Liver (tissue), 3 donors: ENCODE measurements around the gene DNAH7.

Experiments used
- RAD21 ChIP-seq, 2 donors: IDR thresholded peaks; 2 replicates each; pipeline ENCODE4 v1.6.1; 2016; ENCODE audit warnings: antibody characterized with exemption in 2 of 2, mild to moderate bottlenecking in 2 of 2
- SP1 ChIP-seq: IDR thresholded peaks from 2 replicates; pipeline ENCODE4 v1.6.1; 2018; ENCODE audit warnings: antibody characterized with exemption, mild to moderate bottlenecking
- TAF1 ChIP-seq: conservative IDR thresholded peaks from 2 replicates; pipeline ENCODE4 v1.6.1; 2016; ENCODE audit warnings: antibody characterized with exemption, mild to moderate bottlenecking
- YY1 ChIP-seq: IDR thresholded peaks from 2 replicates; pipeline ENCODE4 v1.6.1; 2016; ENCODE audit warnings: antibody characterized with exemption, mild to moderate bottlenecking
- TF ChIP-seq, protein P1 (sequence below): fragments of 150-350 bp; IDR thresholded peaks from 2 replicates; pipeline ENCODE4 v1.5.1; 2017; ENCODE audit warnings: improper control_type of control experiment, low read depth, low read length; ENCODE audit not compliant: missing input control
- TF ChIP-seq, protein P2 (sequence below): IDR thresholded peaks from 2 replicates; pipeline ENCODE4 v1.6.1; 2016; ENCODE audit warnings: antibody characterized with exemption
- TF ChIP-seq, protein P3 (sequence below): IDR thresholded peaks from 2 replicates; pipeline ENCODE4 v1.6.1; 2016; ENCODE audit warnings: antibody characterized with exemption
- TF ChIP-seq, protein P4 (sequence below): IDR thresholded peaks from 2 replicates; pipeline ENCODE4 v1.6.1; 2016; ENCODE audit warnings: antibody characterized with exemption, mild to moderate bottlenecking
- donor health status: healthy.
- donor health status: healthy.

DNA sequence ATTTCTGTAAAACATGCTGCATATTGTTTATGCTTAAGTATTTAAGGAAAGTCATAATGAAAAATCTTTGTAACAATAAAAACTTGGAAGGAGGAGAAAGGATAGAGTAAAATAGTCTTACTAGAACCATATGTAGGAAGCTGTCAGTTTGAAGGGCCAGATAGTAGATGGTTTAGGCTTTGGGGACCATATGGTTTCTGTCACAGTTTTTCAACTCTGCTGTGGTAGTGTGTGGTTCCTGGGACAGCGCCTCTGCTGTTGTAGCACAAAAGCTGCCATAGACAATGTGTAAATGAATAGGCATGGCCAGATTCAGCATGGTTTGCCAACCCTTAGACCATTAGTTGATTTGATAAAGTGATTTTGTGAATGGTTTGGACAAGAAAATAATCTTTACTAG lies 336.1 kb downstream of the DNAH7 start:
- no peak for TF ChIP-seq YY1
- TF ChIP-seq, protein P1, sequence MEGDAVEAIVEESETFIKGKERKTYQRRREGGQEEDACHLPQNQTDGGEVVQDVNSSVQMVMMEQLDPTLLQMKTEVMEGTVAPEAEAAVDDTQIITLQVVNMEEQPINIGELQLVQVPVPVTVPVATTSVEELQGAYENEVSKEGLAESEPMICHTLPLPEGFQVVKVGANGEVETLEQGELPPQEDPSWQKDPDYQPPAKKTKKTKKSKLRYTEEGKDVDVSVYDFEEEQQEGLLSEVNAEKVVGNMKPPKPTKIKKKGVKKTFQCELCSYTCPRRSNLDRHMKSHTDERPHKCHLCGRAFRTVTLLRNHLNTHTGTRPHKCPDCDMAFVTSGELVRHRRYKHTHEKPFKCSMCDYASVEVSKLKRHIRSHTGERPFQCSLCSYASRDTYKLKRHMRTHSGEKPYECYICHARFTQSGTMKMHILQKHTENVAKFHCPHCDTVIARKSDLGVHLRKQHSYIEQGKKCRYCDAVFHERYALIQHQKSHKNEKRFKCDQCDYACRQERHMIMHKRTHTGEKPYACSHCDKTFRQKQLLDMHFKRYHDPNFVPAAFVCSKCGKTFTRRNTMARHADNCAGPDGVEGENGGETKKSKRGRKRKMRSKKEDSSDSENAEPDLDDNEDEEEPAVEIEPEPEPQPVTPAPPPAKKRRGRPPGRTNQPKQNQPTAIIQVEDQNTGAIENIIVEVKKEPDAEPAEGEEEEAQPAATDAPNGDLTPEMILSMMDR, result no peak
- TF ChIP-seq, protein P2, sequence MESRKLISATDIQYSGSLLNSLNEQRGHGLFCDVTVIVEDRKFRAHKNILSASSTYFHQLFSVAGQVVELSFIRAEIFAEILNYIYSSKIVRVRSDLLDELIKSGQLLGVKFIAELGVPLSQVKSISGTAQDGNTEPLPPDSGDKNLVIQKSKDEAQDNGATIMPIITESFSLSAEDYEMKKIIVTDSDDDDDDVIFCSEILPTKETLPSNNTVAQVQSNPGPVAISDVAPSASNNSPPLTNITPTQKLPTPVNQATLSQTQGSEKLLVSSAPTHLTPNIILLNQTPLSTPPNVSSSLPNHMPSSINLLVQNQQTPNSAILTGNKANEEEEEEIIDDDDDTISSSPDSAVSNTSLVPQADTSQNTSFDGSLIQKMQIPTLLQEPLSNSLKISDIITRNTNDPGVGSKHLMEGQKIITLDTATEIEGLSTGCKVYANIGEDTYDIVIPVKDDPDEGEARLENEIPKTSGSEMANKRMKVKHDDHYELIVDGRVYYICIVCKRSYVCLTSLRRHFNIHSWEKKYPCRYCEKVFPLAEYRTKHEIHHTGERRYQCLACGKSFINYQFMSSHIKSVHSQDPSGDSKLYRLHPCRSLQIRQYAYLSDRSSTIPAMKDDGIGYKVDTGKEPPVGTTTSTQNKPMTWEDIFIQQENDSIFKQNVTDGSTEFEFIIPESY, result no peak
- no peak for TF ChIP-seq RAD21 (IDR thresholded peaks at IDR 0.05)
- TF ChIP-seq, protein P3, sequence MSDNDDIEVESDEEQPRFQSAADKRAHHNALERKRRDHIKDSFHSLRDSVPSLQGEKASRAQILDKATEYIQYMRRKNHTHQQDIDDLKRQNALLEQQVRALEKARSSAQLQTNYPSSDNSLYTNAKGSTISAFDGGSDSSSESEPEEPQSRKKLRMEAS, result no peak
- TF ChIP-seq TAF1, result no peak
- TF ChIP-seq, protein P4, sequence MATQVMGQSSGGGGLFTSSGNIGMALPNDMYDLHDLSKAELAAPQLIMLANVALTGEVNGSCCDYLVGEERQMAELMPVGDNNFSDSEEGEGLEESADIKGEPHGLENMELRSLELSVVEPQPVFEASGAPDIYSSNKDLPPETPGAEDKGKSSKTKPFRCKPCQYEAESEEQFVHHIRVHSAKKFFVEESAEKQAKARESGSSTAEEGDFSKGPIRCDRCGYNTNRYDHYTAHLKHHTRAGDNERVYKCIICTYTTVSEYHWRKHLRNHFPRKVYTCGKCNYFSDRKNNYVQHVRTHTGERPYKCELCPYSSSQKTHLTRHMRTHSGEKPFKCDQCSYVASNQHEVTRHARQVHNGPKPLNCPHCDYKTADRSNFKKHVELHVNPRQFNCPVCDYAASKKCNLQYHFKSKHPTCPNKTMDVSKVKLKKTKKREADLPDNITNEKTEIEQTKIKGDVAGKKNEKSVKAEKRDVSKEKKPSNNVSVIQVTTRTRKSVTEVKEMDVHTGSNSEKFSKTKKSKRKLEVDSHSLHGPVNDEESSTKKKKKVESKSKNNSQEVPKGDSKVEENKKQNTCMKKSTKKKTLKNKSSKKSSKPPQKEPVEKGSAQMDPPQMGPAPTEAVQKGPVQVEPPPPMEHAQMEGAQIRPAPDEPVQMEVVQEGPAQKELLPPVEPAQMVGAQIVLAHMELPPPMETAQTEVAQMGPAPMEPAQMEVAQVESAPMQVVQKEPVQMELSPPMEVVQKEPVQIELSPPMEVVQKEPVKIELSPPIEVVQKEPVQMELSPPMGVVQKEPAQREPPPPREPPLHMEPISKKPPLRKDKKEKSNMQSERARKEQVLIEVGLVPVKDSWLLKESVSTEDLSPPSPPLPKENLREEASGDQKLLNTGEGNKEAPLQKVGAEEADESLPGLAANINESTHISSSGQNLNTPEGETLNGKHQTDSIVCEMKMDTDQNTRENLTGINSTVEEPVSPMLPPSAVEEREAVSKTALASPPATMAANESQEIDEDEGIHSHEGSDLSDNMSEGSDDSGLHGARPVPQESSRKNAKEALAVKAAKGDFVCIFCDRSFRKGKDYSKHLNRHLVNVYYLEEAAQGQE, result no peak
- TF ChIP-seq SP1, result no peak
